PC-3 (cell line): ENCODE results near the gene SKA1. TPM values are rescaled to one million over a fixed set of nuclear protein-coding genes. Genes with fewer than 3 reads are reported as not detected.

ENCODE experiments used
- ATAC-seq: fragments of 200-7000 bp; cut with Tn5 transposase; 2 replicates; pipeline ENCODE4 v1.9.1; 2020; ENCODE audit warnings: mild to moderate bottlenecking, moderate library complexity
- BruUV-seq: library from RNA; stranded (reverse); fragments of 400-500 nt; replicated peaks from 2 replicates; lab custom pipeline; 2021; lab: Mats Ljungman, UMichigan
- CTCF ChIA-PET: fragments of 300-600 bp; sonication (Branson Sonifier 250); formaldehyde crosslinking; loops from one replicate; lab custom pipeline; 2022; ENCODE audit warnings: antibody characterized with exemption; lab: Charles Lee
- POLR2A ChIA-PET: fragments of 300-600 bp; sonication (Branson Sonifier 250); formaldehyde crosslinking; loops from one replicate; lab custom pipeline; 2022; ENCODE audit warnings: antibody characterized with exemption; ENCODE audit not compliant: unreplicated experiment; lab: Charles Lee
- DNase-seq: peaks from one replicate; pipeline ENCODE4 v3.0.0-alpha.2; 2015
- H2AFZ ChIP-seq: fragments of 300-600 bp; sonication (generic); 2 replicates; pipeline ENCODE4 v1.6.0; 2016; ENCODE audit warnings: antibody characterized with exemption, low read length
- H3F3A ChIP-seq: fragments of 300-600 bp; sonication (generic); one replicate; pipeline ENCODE4 v1.6.0; 2017; ENCODE audit warnings: antibody characterized with exemption, low read length, control low read depth, mild to moderate bottlenecking; ENCODE audit not compliant: unreplicated experiment
- H3K27ac ChIP-seq: fragments of 300-600 bp; sonication (generic); 2 replicates; pipeline ENCODE4 v1.5.1; 2016; ENCODE audit warnings: mild to moderate bottlenecking, low read length
- H3K27me3 ChIP-seq: fragments of 300-600 bp; sonication (generic); 2 replicates; pipeline ENCODE4 v1.6.1; 2016; ENCODE audit warnings: low read length, mixed read lengths
- H3K36me3 ChIP-seq: fragments of 300-600 bp; sonication (generic); 2 replicates; pipeline ENCODE4 v1.6.1; 2016; ENCODE audit warnings: low read depth, mixed run types, low read length, mixed read lengths
- H3K4me1 ChIP-seq: fragments of 300-600 bp; sonication (generic); 2 replicates; pipeline ENCODE4 v1.5.1; 2016; ENCODE audit warnings: low read length; ENCODE audit not compliant: insufficient read depth
- H3K4me2 ChIP-seq: fragments of 300-600 bp; sonication (generic); 2 replicates; pipeline ENCODE4 v1.6.0; 2016; ENCODE audit warnings: low read length
- H3K4me3 ChIP-seq: fragments of 300-600 bp; sonication (generic); 2 replicates; pipeline ENCODE4 v1.5.1; 2016; ENCODE audit warnings: mild to moderate bottlenecking, low read length, mixed read lengths
- H3K79me2 ChIP-seq: fragments of 300-600 bp; sonication (generic); 2 replicates; pipeline ENCODE4 v1.6.1; 2017; ENCODE audit warnings: low read length, mixed read lengths
- H3K9ac ChIP-seq: fragments of 300-600 bp; sonication (generic); 2 replicates; pipeline ENCODE4 v1.6.0; 2016; ENCODE audit warnings: mild to moderate bottlenecking, low read length
- H3K9me2 ChIP-seq: fragments of 300-600 bp; sonication (generic); replicated peaks from 2 replicates; pipeline ENCODE4 v1.6.1; 2016; ENCODE audit warnings: mixed run types, low read length, mixed read lengths
- H3K9me3 ChIP-seq: fragments of 300-600 bp; sonication (generic); 2 replicates; pipeline ENCODE4 v1.6.1; 2016; ENCODE audit warnings: low read length, mixed read lengths
- H4K20me1 ChIP-seq: fragments of 300-600 bp; sonication (generic); 2 replicates; pipeline ENCODE4 v1.6.1; 2016; ENCODE audit warnings: low read length, mixed read lengths
- EZH2 ChIP-seq: fragments of 300-600 bp; sonication (generic); IDR thresholded peaks from one replicate; pipeline ENCODE4 v1.6.1; 2017; ENCODE audit warnings: antibody characterized with exemption, mild to moderate bottlenecking, low read length; ENCODE audit not compliant: unreplicated experiment
- EZH2phosphoT487 ChIP-seq: fragments of 300-600 bp; sonication (generic); IDR thresholded peaks from 2 replicates; pipeline ENCODE4 v1.6.1; 2018; ENCODE audit warnings: mild to moderate bottlenecking, antibody characterized with exemption, low read length, borderline replicate concordance
- intact Hi-C: fragments of 100-400 bp; cut with micrococcal nuclease; formaldehyde crosslinking; loops from 2 replicates; pipeline ENCODE4 v1.9.0; 2023
- total RNA-seq: library from RNA; depleted of rRNA; stranded (reverse); fragments of >200 nt; gene quantifications from 2 replicates; pipeline ENCODE4 v1.2.3, GENCODE V29; 2014
- TF ChIP-seq, protein P1 (sequence below): fragments of 300-600 bp; sonication (generic); conservative IDR thresholded peaks from 2 replicates; pipeline ENCODE4 v1.5.1; 2017; ENCODE audit warnings: antibody characterized with exemption, low read depth, mild to moderate bottlenecking, low read length

The SKA1 gene
- total RNA-seq, 1 experiment from 2014 or later = 17.2 TPM

DNA sequence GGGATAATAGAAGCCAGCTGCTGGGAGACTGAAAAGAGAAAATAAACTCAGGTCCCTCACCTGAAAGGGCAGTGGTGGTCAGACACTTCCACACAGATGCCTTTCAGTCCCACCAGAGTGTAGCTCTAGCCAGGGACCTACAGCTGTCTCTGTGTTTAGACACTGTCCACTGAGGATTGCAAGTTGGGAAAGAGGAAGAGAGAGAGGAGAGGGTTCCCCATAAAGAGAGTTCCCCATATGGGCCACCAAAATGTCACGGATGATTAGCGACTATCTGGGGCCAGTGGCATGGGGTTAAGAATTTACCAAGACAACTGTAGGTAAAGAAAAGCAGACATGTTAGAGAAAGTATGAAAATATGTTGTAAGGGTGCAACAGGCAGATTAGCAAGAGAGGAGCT is 36.7 kb upstream of the SKA1 start:
- no TSS peak for BruUV-seq
- TF ChIP-seq, protein P1, sequence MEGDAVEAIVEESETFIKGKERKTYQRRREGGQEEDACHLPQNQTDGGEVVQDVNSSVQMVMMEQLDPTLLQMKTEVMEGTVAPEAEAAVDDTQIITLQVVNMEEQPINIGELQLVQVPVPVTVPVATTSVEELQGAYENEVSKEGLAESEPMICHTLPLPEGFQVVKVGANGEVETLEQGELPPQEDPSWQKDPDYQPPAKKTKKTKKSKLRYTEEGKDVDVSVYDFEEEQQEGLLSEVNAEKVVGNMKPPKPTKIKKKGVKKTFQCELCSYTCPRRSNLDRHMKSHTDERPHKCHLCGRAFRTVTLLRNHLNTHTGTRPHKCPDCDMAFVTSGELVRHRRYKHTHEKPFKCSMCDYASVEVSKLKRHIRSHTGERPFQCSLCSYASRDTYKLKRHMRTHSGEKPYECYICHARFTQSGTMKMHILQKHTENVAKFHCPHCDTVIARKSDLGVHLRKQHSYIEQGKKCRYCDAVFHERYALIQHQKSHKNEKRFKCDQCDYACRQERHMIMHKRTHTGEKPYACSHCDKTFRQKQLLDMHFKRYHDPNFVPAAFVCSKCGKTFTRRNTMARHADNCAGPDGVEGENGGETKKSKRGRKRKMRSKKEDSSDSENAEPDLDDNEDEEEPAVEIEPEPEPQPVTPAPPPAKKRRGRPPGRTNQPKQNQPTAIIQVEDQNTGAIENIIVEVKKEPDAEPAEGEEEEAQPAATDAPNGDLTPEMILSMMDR = no peak
- TF ChIP-seq EZH2 (no peak), EZH2phosphoT487 (no peak)
- no peak for ATAC-seq

DNA sequence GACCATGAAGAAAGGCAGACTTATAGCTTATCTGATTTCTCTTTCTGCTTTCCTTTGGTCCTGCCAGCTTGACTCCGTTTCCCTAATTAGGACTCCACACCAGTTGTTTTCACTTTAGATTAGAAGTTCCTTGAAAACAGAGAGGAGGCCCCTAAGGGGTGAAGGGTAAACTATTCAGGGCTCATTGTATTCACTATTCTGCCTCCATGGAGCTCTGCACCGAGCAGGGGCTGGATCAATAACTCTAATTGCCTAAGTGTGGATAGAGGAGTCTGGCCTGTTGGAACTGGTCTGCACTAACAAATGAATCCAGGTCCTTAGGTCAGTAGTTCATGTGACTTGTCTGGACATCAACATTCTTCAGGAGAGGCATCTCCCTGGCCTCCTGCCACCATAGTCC is 36.1 kb upstream of the SKA1 start:
- ATAC-seq (no peak), DNase-seq (no peak)
- ChIA-PET POLR2A (no interaction called here), CTCF (no interaction called here)
- Histone ChIP-seq H3K9me3 (no peaks in the 10 kb centered on the region), H2AFZ (no peak overlapping the region), H3K4me1 (no peaks in the 10 kb centered on the region), H3K27ac (no peak overlapping the region), H3K9ac (no peak overlapping the region), H3K9me2 (no peaks in the 10 kb centered on the region), H3K36me3 (no peaks in the 10 kb centered on the region), H3K27me3 (no peaks in the 10 kb centered on the region), H4K20me1 (no peaks in the 10 kb centered on the region), H3K4me2 (no peak overlapping the region), H3F3A (no peaks in the 10 kb centered on the region), H3K4me3 (no peak overlapping the region), H3K79me2 (no peaks in the 10 kb centered on the region)
- intact Hi-C loops = no loop called here
- TF ChIP-seq EZH2phosphoT487 = no peak
- TF ChIP-seq EZH2 = no peak
- TF ChIP-seq, protein P1 = no peak
- no TSS peak for BruUV-seq

More for the DNA sequence above, 36.7 kb upstream of the SKA1 start:
- no peak overlapping the region for H3K9ac ChIP-seq
- no peaks in the 10 kb centered on the region for H3K27me3 ChIP-seq
- no peak overlapping the region for H3K27ac ChIP-seq
- H3K4me1 ChIP-seq = no peaks in the 10 kb centered on the region
- H3K4me3 ChIP-seq = no peak overlapping the region
- H3K4me2 ChIP-seq = no peak overlapping the region
- H3K79me2 ChIP-seq = no peaks in the 10 kb centered on the region
- H3K9me2 ChIP-seq = no peaks in the 10 kb centered on the region
- DNase-seq = no peak
- no peaks in the 10 kb centered on the region for H3F3A ChIP-seq
- intact Hi-C loops = no loop called here
- ChIA-PET POLR2A (no interaction called here), CTCF (no interaction called here)
- no peaks in the 10 kb centered on the region for H4K20me1 ChIP-seq
- no peak overlapping the region for H2AFZ ChIP-seq
- no peaks in the 10 kb centered on the region for H3K9me3 ChIP-seq
- H3K36me3 ChIP-seq = no peaks in the 10 kb centered on the region

DNA sequence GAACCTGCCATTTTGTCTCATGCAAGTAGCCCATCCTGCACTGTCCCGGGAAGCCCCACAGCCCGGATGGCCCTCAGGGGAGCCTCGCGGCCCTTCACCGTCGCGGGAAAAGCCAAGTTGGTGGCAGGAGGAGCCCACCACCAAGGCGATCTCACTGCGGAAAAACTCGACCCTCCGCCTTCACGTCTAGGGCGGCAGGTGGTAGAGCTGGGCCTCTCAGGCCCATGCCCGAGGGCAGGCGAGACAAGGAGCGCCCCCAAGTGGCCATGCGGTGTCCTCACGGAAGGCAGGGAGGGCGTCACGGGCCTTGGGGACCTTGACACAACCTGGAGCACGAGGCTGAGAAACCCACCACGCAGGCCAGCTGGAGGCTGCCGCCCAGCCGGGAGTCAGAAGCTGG is 34.8 kb upstream of the SKA1 start:
- Histone ChIP-seq H4K20me1 (no peaks in the 10 kb centered on the region), H3K4me3 (no peak overlapping the region), H3K4me2 (no peak overlapping the region), H3K79me2 (no peaks in the 10 kb centered on the region), H3K9me3 (no peaks in the 10 kb centered on the region), H3K4me1 (no peaks in the 10 kb centered on the region), H3K27ac (no peak overlapping the region), H3F3A (no peaks in the 10 kb centered on the region), H3K9ac (no peak overlapping the region), H3K27me3 (no peaks in the 10 kb centered on the region), H3K9me2 (no peaks in the 10 kb centered on the region), H2AFZ (no peak overlapping the region), H3K36me3 (no peaks in the 10 kb centered on the region)
- BruUV-seq = no TSS peak
- POLR2A ChIA-PET = no interaction called here
- DNase-seq (no peak), ATAC-seq (no peak)
- CTCF ChIA-PET = no interaction called here
- intact Hi-C loops = no loop called here
- TF ChIP-seq EZH2phosphoT487 (no peak), EZH2 (no peak)
- TF ChIP-seq, protein P1 = no peak
